ENCODE measurements around the gene TCF23. TPM values are rescaled to one million over a fixed set of nuclear protein-coding genes. Genes with fewer than 3 reads are reported as not detected.

TCF23 gene
- total RNA-seq, 1 donor from 2014 or later = not detected

- DNase-seq (ENCODE audit: low read depth) (no peak), FAIRE-seq (no peak)
- no peaks in the 10 kb centered on the region for H3K79me2 ChIP-seq (ENCODE audit: insufficient read depth, low read length)
- no peak overlapping the region for H3K9ac ChIP-seq (ENCODE audit: low read length)
- H3K27me3 ChIP-seq (ENCODE audit: insufficient read depth, low read length) = peaks cover 13% of the 10 kb centered on the region
- no peak overlapping the region for H3K4me3 Mint-ChIP-seq (ENCODE audit: unreplicated experiment)
- no peaks in the 10 kb centered on the region for H3K4me1 Mint-ChIP-seq (ENCODE audit: low read depth, unreplicated experiment)
- H3K36me3 Mint-ChIP-seq (ENCODE audit: low read depth, unreplicated experiment) = no peaks in the 10 kb centered on the region
- H4K20me1 ChIP-seq (ENCODE audit: insufficient read depth, low read length) = no peaks in the 10 kb centered on the region
- peaks cover 4% of the 10 kb centered on the region for H3K9me3 ChIP-seq (ENCODE audit: insufficient read depth, low read depth, low read length)
- H3K9me3 Mint-ChIP-seq (ENCODE audit: unreplicated experiment) = peaks cover 2% of the 10 kb centered on the region
- no peaks in the 10 kb centered on the region for H3K4me1 ChIP-seq (ENCODE audit: insufficient read depth, low read length)
- H3K27me3 Mint-ChIP-seq (ENCODE audit: low read depth, unreplicated experiment) = peaks cover 28% of the 10 kb centered on the region
- no peaks in the 10 kb centered on the region for H3K36me3 ChIP-seq (ENCODE audit: insufficient read depth, low read length)
- no peak overlapping the region for H3K4me2 ChIP-seq (ENCODE audit: low read length)
- H3K27ac Mint-ChIP-seq (ENCODE audit: unreplicated experiment) = no peak overlapping the region
- H2AFZ ChIP-seq (ENCODE audit: low read depth, low read length) = no peak overlapping the region
- TF ChIP-seq, protein P1, sequence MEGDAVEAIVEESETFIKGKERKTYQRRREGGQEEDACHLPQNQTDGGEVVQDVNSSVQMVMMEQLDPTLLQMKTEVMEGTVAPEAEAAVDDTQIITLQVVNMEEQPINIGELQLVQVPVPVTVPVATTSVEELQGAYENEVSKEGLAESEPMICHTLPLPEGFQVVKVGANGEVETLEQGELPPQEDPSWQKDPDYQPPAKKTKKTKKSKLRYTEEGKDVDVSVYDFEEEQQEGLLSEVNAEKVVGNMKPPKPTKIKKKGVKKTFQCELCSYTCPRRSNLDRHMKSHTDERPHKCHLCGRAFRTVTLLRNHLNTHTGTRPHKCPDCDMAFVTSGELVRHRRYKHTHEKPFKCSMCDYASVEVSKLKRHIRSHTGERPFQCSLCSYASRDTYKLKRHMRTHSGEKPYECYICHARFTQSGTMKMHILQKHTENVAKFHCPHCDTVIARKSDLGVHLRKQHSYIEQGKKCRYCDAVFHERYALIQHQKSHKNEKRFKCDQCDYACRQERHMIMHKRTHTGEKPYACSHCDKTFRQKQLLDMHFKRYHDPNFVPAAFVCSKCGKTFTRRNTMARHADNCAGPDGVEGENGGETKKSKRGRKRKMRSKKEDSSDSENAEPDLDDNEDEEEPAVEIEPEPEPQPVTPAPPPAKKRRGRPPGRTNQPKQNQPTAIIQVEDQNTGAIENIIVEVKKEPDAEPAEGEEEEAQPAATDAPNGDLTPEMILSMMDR (IDR thresholded peaks at IDR 0.05; ENCODE audit: insufficient read depth, low read depth, low read length) = no peak
- TF ChIP-seq EZH2 (IDR thresholded peaks at IDR 0.05; ENCODE audit: insufficient read depth, low read length) = no peak
- H3K27ac ChIP-seq (ENCODE audit: low read depth, low read length) = no peak overlapping the region
- H3K4me3 ChIP-seq (ENCODE audit: insufficient read depth, low read depth, low read length) = no peak overlapping the region
These were observed 3.1 kb upstream of the TCF23 start for GRCh38 chr2:27145682-27146081.

DNA sequence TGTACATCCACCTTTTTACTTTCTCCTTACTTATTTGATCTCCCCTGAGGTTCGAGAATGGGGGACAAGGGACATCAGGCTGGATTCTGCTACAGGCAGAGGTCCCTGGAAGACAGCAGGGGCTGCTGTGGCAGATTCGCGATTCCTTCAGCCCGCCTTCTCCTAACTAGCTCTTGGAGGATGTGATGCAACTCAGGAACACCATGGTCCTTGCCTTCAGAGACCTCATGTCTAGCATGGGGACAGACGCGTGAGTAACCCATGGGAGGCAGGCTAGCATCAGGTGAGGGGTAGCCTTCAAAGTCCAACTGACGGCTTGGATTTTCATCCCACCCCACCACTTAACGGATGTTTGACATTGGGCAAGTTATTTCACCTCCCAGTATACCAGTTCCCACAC, 869 bp upstream of the TCF23 start:
- DNase-seq (ENCODE audit: low read depth) (no peak), FAIRE-seq (no peak)
- Histone ChIP-seq H3K4me3 (ENCODE audit: insufficient read depth, low read depth, low read length) (no peak overlapping the region), H2AFZ (ENCODE audit: low read depth, low read length) (no peak overlapping the region), H3K9me3 (ENCODE audit: insufficient read depth, low read depth, low read length) (peaks cover 1% of the 10 kb centered on the region), H3K79me2 (ENCODE audit: insufficient read depth, low read length) (no peaks in the 10 kb centered on the region), H3K9ac (ENCODE audit: low read length) (no peak overlapping the region), H3K4me2 (ENCODE audit: low read length) (no peak overlapping the region), H3K27me3 (ENCODE audit: insufficient read depth, low read length) (peaks cover 13% of the 10 kb centered on the region), H3K27ac (ENCODE audit: low read depth, low read length) (no peak overlapping the region), H3K36me3 (ENCODE audit: insufficient read depth, low read length) (no peaks in the 10 kb centered on the region), H4K20me1 (ENCODE audit: insufficient read depth, low read length) (no peaks in the 10 kb centered on the region), H3K4me1 (ENCODE audit: insufficient read depth, low read length) (no peaks in the 10 kb centered on the region)
- no peaks in the 10 kb centered on the region for H3K36me3 Mint-ChIP-seq (ENCODE audit: low read depth, unreplicated experiment)
- H3K4me3 Mint-ChIP-seq (ENCODE audit: unreplicated experiment) = no peak overlapping the region
- H3K27ac Mint-ChIP-seq (ENCODE audit: unreplicated experiment) = no peak overlapping the region
- TF ChIP-seq EZH2 (IDR thresholded peaks at IDR 0.05; ENCODE audit: insufficient read depth, low read length) = no peak
- TF ChIP-seq, protein P1 (IDR thresholded peaks at IDR 0.05; ENCODE audit: insufficient read depth, low read depth, low read length) = no peak
- H3K9me3 Mint-ChIP-seq (ENCODE audit: unreplicated experiment) = peaks cover 2% of the 10 kb centered on the region
- H3K27me3 Mint-ChIP-seq (ENCODE audit: low read depth, unreplicated experiment) = peaks cover 28% of the 10 kb centered on the region
- H3K4me1 Mint-ChIP-seq (ENCODE audit: low read depth, unreplicated experiment) = no peaks in the 10 kb centered on the region

- TF ChIP-seq, protein P1 (IDR thresholded peaks at IDR 0.05; ENCODE audit: insufficient read depth, low read depth, low read length) = no peak
- no peak overlapping the region for H3K4me3 Mint-ChIP-seq (ENCODE audit: unreplicated experiment)
- Histone ChIP-seq H3K27ac (ENCODE audit: low read depth, low read length) (no peak overlapping the region), H3K9me3 (ENCODE audit: insufficient read depth, low read depth, low read length) (no peaks in the 10 kb centered on the region), H3K4me1 (ENCODE audit: insufficient read depth, low read length) (no peaks in the 10 kb centered on the region), H4K20me1 (ENCODE audit: insufficient read depth, low read length) (no peaks in the 10 kb centered on the region), H3K4me3 (ENCODE audit: insufficient read depth, low read depth, low read length) (no peak overlapping the region), H3K4me2 (ENCODE audit: low read length) (no peak overlapping the region), H3K27me3 (ENCODE audit: insufficient read depth, low read length) (peaks cover 10% of the 10 kb centered on the region), H3K79me2 (ENCODE audit: insufficient read depth, low read length) (no peaks in the 10 kb centered on the region), H2AFZ (ENCODE audit: low read depth, low read length) (no peak overlapping the region), H3K36me3 (ENCODE audit: insufficient read depth, low read length) (no peaks in the 10 kb centered on the region), H3K9ac (ENCODE audit: low read length) (no peak overlapping the region)
- FAIRE-seq (no peak), DNase-seq (ENCODE audit: low read depth) (no peak)
- peaks cover 21% of the 10 kb centered on the region for H3K27me3 Mint-ChIP-seq (ENCODE audit: low read depth, unreplicated experiment)
- no peak overlapping the region for H3K27ac Mint-ChIP-seq (ENCODE audit: unreplicated experiment)
- peaks cover 2% of the 10 kb centered on the region for H3K9me3 Mint-ChIP-seq (ENCODE audit: unreplicated experiment)
- H3K4me1 Mint-ChIP-seq (ENCODE audit: low read depth, unreplicated experiment) = no peaks in the 10 kb centered on the region
- no peaks in the 10 kb centered on the region for H3K36me3 Mint-ChIP-seq (ENCODE audit: low read depth, unreplicated experiment)
These were observed 984 bp downstream of the TCF23 start for GRCh38 chr2:27149570-27150405.

Measured in astrocyte (in vitro differentiated cells and primary cell).